T47D (cell line): ENCODE data around the gene BUD13.
A peak's percentile ranks its signal among the peaks of the same experiment; 100 is the strongest.

Experiments used
- DNase-seq, 2 experiments: peaks; one replicate each; pipeline versions ENCODE4 v3.0.0 to v3.0.0-alpha.2; 2011 to 2012; ENCODE audit warnings: low read depth in 1 of 2, low spot score in 1 of 2
- JUND ChIP-seq: IDR thresholded peaks from 2 replicates; pipeline ENCODE4 v1.6.1; 2012; ENCODE audit warnings: low read depth
- in situ Hi-C: cut with HindIII; loops from 2 replicates; pipeline ENCODE4 v1.10.0; 2016; ENCODE audit warnings: low sequenced_read_pairs, low pct_unique_long_range_greater_than_20kb

The BUD13 gene

GRCh38 chr11:116715383-116715782 is 57.4 kb downstream of the BUD13 start:
- in situ Hi-C loops, result no loop called here

GRCh38 chr11:116714902-116715301 is 57.9 kb downstream of the BUD13 start:
- DNase-seq, result no peak
- in situ Hi-C loops, result no loop called here

More at GRCh38 chr11:116715383-116715782, 57.4 kb downstream of the BUD13 start:
- no peak for TF ChIP-seq JUND
- DNase-seq, result no peak

GRCh38 chr11:116712428-116712827 is 60.4 kb downstream of the BUD13 start:
- TF ChIP-seq JUND, result no peak
- no peak for DNase-seq
- in situ Hi-C loops, result no loop called here

More at GRCh38 chr11:116714902-116715301, 57.9 kb downstream of the BUD13 start:
- no peak for TF ChIP-seq JUND

- no peak for DNase-seq
- in situ Hi-C loops, result no loop called here
- TF ChIP-seq JUND, result no peak
These were observed 62.0 kb downstream of the BUD13 start for GRCh38 chr11:116710762-116711161.

- no peak for DNase-seq
- TF ChIP-seq JUND, result no peak
- in situ Hi-C loops, result no loop called here
These were observed 62.6 kb downstream of the BUD13 start for GRCh38 chr11:116710001-116710674.

- in situ Hi-C loops, result no loop called here
- TF ChIP-seq JUND, result no peak
- DNase-seq, result peak in 1 of 2 experiments; percentile 41
These were observed 65.0 kb downstream of the BUD13 start for GRCh38 chr11:116707746-116708145.

- DNase-seq, result peak; percentile 63 to 75
- TF ChIP-seq JUND, result no peak
These were observed 65.6 kb downstream of the BUD13 start for GRCh38 chr11:116707161-116707629.

GRCh38 chr11:116703421-116703820 is 69.4 kb downstream of the BUD13 start:
- DNase-seq, result no peak
- in situ Hi-C loops, result no loop called here
- TF ChIP-seq JUND, result no peak

More at GRCh38 chr11:116707161-116707629, 65.6 kb downstream of the BUD13 start:
- in situ Hi-C loops, result no loop called here

GRCh38 chr11:116702772-116703385 is 69.9 kb downstream of the BUD13 start:
- in situ Hi-C loops, result no loop called here
- no peak for TF ChIP-seq JUND

GRCh38 chr11:116701876-116702275 is 70.9 kb downstream of the BUD13 start:
- in situ Hi-C loops, result no loop called here
- DNase-seq, result peak in 1 of 2 experiments; percentile 18
- TF ChIP-seq JUND, result no peak

More at GRCh38 chr11:116702772-116703385, 69.9 kb downstream of the BUD13 start:
- no peak for DNase-seq

- DNase-seq, result no peak
- in situ Hi-C loops, result no loop called here
- TF ChIP-seq JUND, result no peak
These were observed 71.4 kb downstream of the BUD13 start for GRCh38 chr11:116701297-116701801.

- no peak for DNase-seq
- in situ Hi-C loops, result no loop called here
- no peak for TF ChIP-seq JUND
These were observed 72.1 kb downstream of the BUD13 start for GRCh38 chr11:116700586-116701220.
